Measurements from ENCODE around the gene CAPZB.
A peak's percentile ranks its signal among the peaks of the same experiment; 100 is the strongest.
"Not testable (repeated sequence)": the region's sequence is repeated elsewhere in the genome, so short reads cannot be mapped to it uniquely, and the experiment has no call there.

CAPZB gene

GRCh38 chr1:19312782-19313635 lies 172.3 kb downstream of the CAPZB start:
- Mint-ChIP-seq H3K9me3 (no peaks in the 10 kb centered on the region), H3K4me3 (peak overlapping the region; percentile 83), H3K27me3 (no peaks in the 10 kb centered on the region), H3K27ac (peak overlapping the region; percentile 69), H3K36me3 (ENCODE audit: low read depth) (no peaks in the 10 kb centered on the region), H3K4me1 (ENCODE audit: low read depth) (peaks cover 51% of the 10 kb centered on the region)

DNA sequence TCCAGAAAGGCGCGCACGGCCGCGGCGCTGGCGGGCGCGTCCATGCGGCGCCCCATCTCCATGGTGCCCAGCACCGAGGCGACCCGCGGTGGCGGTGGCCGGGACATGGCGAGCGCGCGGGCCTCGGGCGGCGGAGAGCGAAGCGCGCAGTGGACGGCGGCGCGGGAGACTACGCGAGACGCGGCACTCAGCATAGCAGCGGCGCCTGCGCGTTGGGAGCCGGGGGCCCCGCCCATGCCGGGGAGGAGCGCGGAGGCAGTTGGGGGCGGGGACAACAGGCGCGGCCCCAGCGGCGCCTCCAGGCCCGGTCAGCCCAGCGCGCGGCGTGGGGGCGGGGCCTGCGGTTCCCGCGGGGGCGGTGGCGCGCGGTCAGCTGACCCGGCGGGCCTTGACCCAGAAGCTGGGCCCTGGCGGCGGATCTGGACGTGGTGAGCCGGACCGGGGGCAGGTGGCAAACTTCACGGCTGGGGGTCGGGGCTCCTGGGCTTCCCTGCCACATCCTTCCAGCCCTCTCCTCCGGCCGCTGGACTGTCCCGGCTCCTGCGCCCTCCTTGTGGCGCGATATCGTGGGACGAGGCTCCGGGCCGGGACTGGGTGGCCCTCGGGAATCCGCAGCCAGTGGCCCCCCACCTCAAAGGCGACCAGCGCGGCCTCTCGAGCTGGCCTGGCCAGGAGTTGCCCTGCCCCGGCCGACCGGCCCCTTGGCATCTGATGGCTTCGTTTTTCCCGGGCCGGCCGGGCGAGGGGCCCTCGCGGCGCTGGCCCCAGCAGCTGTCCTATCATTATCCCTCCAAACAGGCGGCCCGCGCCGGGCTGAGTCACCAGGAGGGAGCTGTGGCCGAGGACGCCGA lies 173.2 kb downstream of the CAPZB start, which contains the start of the genes AKR7A2 and SLC66A1:
Gene AKR7A2 (minus strand): TSS at position 214 of the 851 bp plus-strand sequence. CDS start 20 bp downstream, at position 194.
Gene SLC66A1 (plus strand): TSS at position 396 of the 851 bp plus-strand sequence. CDS start 5,352 bp downstream, outside the sequence.
- H3K4me3 Mint-ChIP-seq: peak within 1 kb of the TSS; percentile 83
- H3K36me3 Mint-ChIP-seq (ENCODE audit: low read depth): peaks cover 6% of the 10 kb centered on the region
- peak within 1 kb of the TSS; percentile 69 for H3K27ac Mint-ChIP-seq
- H3K4me1 Mint-ChIP-seq (ENCODE audit: low read depth): peaks cover 51% of the 10 kb centered on the region
- H3K9me3 Mint-ChIP-seq: no peaks in the 10 kb centered on the region
- H3K27me3 Mint-ChIP-seq: no peaks in the 10 kb centered on the region

GRCh38 chr1:19311503-19311930 lies 173.8 kb downstream of the CAPZB start:
- Mint-ChIP-seq H3K9me3 (no peaks in the 10 kb centered on the region), H3K4me1 (ENCODE audit: low read depth) (peaks cover 51% of the 10 kb centered on the region), H3K4me3 (peak overlapping the region; percentile 82)

GRCh38 chr1:19310720-19311502 lies 174.4 kb downstream of the CAPZB start:
- H3K9me3 Mint-ChIP-seq: no peaks in the 10 kb centered on the region
- H3K27ac Mint-ChIP-seq: peak overlapping the region; percentile 42
- no peaks in the 10 kb centered on the region for H3K27me3 Mint-ChIP-seq
- peaks cover 6% of the 10 kb centered on the region for H3K36me3 Mint-ChIP-seq (ENCODE audit: low read depth)
- H3K4me3 Mint-ChIP-seq: peak overlapping the region; percentile 82
- peaks cover 45% of the 10 kb centered on the region for H3K4me1 Mint-ChIP-seq (ENCODE audit: low read depth)

More at GRCh38 chr1:19311503-19311930, 173.8 kb downstream of the CAPZB start:
- H3K27me3 Mint-ChIP-seq: no peaks in the 10 kb centered on the region
- H3K36me3 Mint-ChIP-seq (ENCODE audit: low read depth): peaks cover 6% of the 10 kb centered on the region
- peak overlapping the region; percentile 42 for H3K27ac Mint-ChIP-seq

DNA sequence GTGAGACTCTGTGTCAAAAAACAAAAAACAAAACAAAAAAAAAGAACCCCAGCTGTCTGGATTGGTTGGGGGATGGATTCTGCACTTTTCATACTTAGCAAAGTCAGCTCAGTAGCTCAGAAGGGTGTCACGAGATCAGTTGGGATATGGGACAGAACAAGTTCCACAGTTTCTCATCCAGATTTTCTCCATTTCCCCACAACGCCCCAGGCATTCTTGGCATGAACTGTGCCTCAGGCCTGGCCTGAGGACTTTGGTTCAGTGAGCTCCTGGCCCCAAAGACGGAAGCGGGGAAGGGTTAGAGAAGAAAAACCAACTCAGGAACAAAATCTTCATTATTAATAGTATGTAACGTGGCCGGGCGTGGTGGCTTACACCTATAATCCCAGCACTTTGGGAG lies 175.3 kb downstream of the CAPZB start:
- H3K36me3 Mint-ChIP-seq (ENCODE audit: low read depth): peaks cover 14% of the 10 kb centered on the region
- H3K27ac Mint-ChIP-seq: no peak overlapping the region
- H3K4me1 Mint-ChIP-seq (ENCODE audit: low read depth): peaks cover 36% of the 10 kb centered on the region
- no peaks in the 10 kb centered on the region for H3K9me3 Mint-ChIP-seq
- H3K27me3 Mint-ChIP-seq: no peaks in the 10 kb centered on the region
- H3K4me3 Mint-ChIP-seq: no peak overlapping the region

DNA sequence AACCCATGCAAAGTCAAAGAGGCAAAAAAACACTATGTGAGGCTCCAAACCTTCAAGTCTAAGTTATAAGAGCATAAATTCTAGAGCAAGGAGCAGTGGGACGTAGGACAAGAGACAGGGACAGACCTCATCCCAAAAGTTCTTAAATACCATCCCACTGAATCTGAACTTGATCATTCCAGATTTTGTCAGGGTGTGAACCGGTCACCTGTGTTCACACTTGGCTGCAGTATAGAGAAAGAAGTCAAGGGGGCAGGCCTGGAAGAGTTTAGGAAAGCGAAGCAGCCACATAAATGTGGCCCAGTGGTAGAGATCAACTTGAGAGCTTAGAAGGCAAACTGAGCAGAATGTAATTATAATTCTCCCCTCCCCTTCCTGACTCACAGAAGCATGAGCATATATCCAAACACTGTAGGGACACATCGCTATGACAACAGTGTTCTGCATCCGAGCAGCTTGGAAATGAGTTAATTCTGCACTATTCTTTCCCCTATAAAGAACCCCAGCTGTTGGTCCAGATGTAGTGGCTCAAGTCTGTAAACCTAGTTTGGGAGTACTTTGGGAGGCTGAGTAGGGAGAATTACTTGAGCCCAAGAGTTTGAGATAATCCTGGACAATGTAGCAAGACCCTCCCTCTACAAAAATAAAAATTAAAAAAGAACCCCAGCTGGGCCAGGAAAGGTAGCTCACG lies 176.1 kb downstream of the CAPZB start:
- peaks cover 22% of the 10 kb centered on the region for H3K36me3 Mint-ChIP-seq (ENCODE audit: low read depth)
- peaks cover 28% of the 10 kb centered on the region for H3K4me1 Mint-ChIP-seq (ENCODE audit: low read depth)
- no peaks in the 10 kb centered on the region for H3K27me3 Mint-ChIP-seq
- H3K4me3 Mint-ChIP-seq: no peak overlapping the region
- H3K9me3 Mint-ChIP-seq: no peaks in the 10 kb centered on the region
- H3K27ac Mint-ChIP-seq: no peak overlapping the region

- Mint-ChIP-seq H3K4me1 (ENCODE audit: low read depth) (peaks cover 25% of the 10 kb centered on the region), H3K9me3 (no peaks in the 10 kb centered on the region), H3K4me3 (no peak overlapping the region), H3K27me3 (no peaks in the 10 kb centered on the region), H3K27ac (no peak overlapping the region), H3K36me3 (ENCODE audit: low read depth) (peaks cover 28% of the 10 kb centered on the region)
Measured at GRCh38 chr1:19308509-19308907, 176.8 kb downstream of the CAPZB start.

- H3K27ac Mint-ChIP-seq: no peak overlapping the region
- no peaks in the 10 kb centered on the region for H3K9me3 Mint-ChIP-seq
- H3K4me1 Mint-ChIP-seq (ENCODE audit: low read depth): peaks cover 19% of the 10 kb centered on the region
- H3K36me3 Mint-ChIP-seq (ENCODE audit: low read depth): peaks cover 32% of the 10 kb centered on the region
- no peak overlapping the region for H3K4me3 Mint-ChIP-seq
- H3K27me3 Mint-ChIP-seq: no peaks in the 10 kb centered on the region
Measured at GRCh38 chr1:19307794-19308508, 177.4 kb downstream of the CAPZB start.

DNA sequence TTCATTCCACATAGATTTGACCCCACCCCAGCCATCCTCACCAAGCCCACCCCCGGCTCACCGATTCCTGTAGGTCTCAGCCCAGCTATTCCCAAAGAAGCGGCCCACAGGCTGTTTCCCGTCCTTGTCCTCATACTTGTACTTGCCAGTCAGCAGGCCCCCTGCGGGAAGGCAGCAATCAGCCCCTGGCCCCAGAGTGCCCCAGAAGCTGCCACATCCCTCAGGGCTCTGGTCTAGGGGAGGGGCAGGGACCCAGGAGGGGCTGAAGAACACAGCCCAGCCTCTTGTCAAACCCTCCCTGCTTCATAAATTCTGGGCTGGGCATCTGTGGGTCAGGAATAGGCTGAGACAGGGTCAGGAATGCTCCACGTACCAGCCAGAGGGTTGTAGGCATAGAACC lies 178.4 kb downstream of the CAPZB start:
- Mint-ChIP-seq H3K36me3 (ENCODE audit: low read depth) (peaks cover 38% of the 10 kb centered on the region), H3K27me3 (no peaks in the 10 kb centered on the region), H3K4me1 (ENCODE audit: low read depth) (peaks cover 15% of the 10 kb centered on the region), H3K27ac (no peak overlapping the region), H3K9me3 (no peaks in the 10 kb centered on the region), H3K4me3 (no peak overlapping the region)

GRCh38 chr1:19305880-19306279 lies 179.5 kb downstream of the CAPZB start:
- Mint-ChIP-seq H3K9me3 (no peaks in the 10 kb centered on the region), H3K4me3 (no peak overlapping the region), H3K27me3 (no peaks in the 10 kb centered on the region), H3K4me1 (ENCODE audit: low read depth) (peaks cover 10% of the 10 kb centered on the region), H3K36me3 (ENCODE audit: low read depth) (peaks cover 38% of the 10 kb centered on the region), H3K27ac (no peak overlapping the region)

GRCh38 chr1:19304081-19304480 lies 181.3 kb downstream of the CAPZB start:
- H3K4me3 Mint-ChIP-seq; H3K27me3 Mint-ChIP-seq; H3K4me1 Mint-ChIP-seq (ENCODE audit: low read depth); H3K27ac Mint-ChIP-seq; H3K9me3 Mint-ChIP-seq: not testable (repeated sequence)
- peaks cover 38% of the 10 kb centered on the region for H3K36me3 Mint-ChIP-seq (ENCODE audit: low read depth)

DNA sequence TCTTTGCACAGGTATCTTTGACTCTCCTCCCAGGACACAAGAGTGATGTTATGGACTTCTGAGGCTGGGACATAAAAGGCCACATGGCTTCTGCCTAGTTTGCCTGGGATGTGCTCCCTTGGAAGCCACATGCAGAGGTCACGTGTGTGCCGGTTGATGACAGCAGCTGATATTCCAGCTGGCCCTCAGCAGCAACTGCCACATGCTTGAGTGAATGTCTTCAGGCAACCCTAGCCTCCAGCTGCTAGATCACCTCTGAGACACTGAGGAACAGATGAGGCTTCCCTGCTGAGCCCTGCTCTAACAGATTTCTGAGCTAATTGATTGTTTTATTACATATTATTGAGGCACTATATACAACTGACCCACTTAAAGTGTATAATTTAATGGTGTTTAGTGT lies 185.1 kb downstream of the CAPZB start:
- no peaks in the 10 kb centered on the region for H3K27me3 Mint-ChIP-seq
- H3K9me3 Mint-ChIP-seq: peaks cover 7% of the 10 kb centered on the region
- H3K27ac Mint-ChIP-seq: no peak overlapping the region
- H3K4me1 Mint-ChIP-seq (ENCODE audit: low read depth): no peaks in the 10 kb centered on the region
- H3K4me3 Mint-ChIP-seq: no peak overlapping the region
- peaks cover 38% of the 10 kb centered on the region for H3K36me3 Mint-ChIP-seq (ENCODE audit: low read depth)

- Mint-ChIP-seq H3K9me3 (peaks cover 17% of the 10 kb centered on the region), H3K36me3 (ENCODE audit: low read depth) (peaks cover 25% of the 10 kb centered on the region), H3K4me1 (ENCODE audit: low read depth) (no peaks in the 10 kb centered on the region), H3K4me3 (no peak overlapping the region), H3K27me3 (peaks cover 5% of the 10 kb centered on the region), H3K27ac (no peak overlapping the region)
Measured at GRCh38 chr1:19294638-19295037, 190.7 kb downstream of the CAPZB start.

Measured in stimulated activated naive CD8-positive, alpha-beta T cell treated with anti-CD3 and anti-CD28 coated beads, Interleukin-15, Interleukin-2, amounts not matched to agents 100 ng/mL and 50 ng/mL, for 24 hours (primary cell).